GM13977 (cell line): ENCODE measurements around the gene BARX2.

ENCODE experiments used
- DNase-seq: peaks from one replicate; pipeline ENCODE4 v3.0.0; 2012; ENCODE audit warnings: low spot score
- CTCF ChIP-seq: IDR thresholded peaks from 2 replicates; pipeline ENCODE4 v1.5.1; 2012; ENCODE audit warnings: mild to moderate bottlenecking, control low read depth; ENCODE audit not compliant: insufficient read depth; ENCODE audit errors: extremely low read depth, missing control alignments
- in situ Hi-C: fragments of 300-500 bp; cut with MboI; formaldehyde crosslinking; loops from one replicate; pipeline ENCODE4 v1.12.0; 2022; ENCODE audit warnings: low sequenced_read_pairs, low pct_unique_long_range_greater_than_20kb, mixed read lengths, inconsistent platforms; ENCODE audit not compliant: unreplicated experiment

BARX2 gene

GRCh38 chr11:129444274-129444673 lies 68.6 kb downstream of the BARX2 start:
- in situ Hi-C loops, result no loop called here
- TF ChIP-seq CTCF, result no peak
- no peak for DNase-seq

GRCh38 chr11:129445226-129445625 lies 69.6 kb downstream of the BARX2 start:
- DNase-seq, result no peak
- no peak for TF ChIP-seq CTCF
- in situ Hi-C loops, result no loop called here

GRCh38 chr11:129446572-129446971 lies 70.9 kb downstream of the BARX2 start:
- in situ Hi-C loops, result no loop called here
- no peak for TF ChIP-seq CTCF
- DNase-seq, result no peak

- DNase-seq, result no peak
- in situ Hi-C loops, result no loop called here
- TF ChIP-seq CTCF, result no peak
Measured at GRCh38 chr11:129447654-129448239, 72.1 kb downstream of the BARX2 start.

- no peak for DNase-seq
- in situ Hi-C loops, result no loop called here
- TF ChIP-seq CTCF, result no peak
Measured at GRCh38 chr11:129451524-129451923, 75.9 kb downstream of the BARX2 start.

- no peak for TF ChIP-seq CTCF
- no peak for DNase-seq
- in situ Hi-C loops, result no loop called here
Measured at GRCh38 chr11:129453293-129453721, 77.7 kb downstream of the BARX2 start.
